ENCODE results near the gene CFAP77. TPM values are rescaled to one million over a fixed set of nuclear protein-coding genes. Genes with fewer than 3 reads are reported as not detected.

The CFAP77 gene
- polyA plus RNA-seq, 3 donors: not detected

DNA sequence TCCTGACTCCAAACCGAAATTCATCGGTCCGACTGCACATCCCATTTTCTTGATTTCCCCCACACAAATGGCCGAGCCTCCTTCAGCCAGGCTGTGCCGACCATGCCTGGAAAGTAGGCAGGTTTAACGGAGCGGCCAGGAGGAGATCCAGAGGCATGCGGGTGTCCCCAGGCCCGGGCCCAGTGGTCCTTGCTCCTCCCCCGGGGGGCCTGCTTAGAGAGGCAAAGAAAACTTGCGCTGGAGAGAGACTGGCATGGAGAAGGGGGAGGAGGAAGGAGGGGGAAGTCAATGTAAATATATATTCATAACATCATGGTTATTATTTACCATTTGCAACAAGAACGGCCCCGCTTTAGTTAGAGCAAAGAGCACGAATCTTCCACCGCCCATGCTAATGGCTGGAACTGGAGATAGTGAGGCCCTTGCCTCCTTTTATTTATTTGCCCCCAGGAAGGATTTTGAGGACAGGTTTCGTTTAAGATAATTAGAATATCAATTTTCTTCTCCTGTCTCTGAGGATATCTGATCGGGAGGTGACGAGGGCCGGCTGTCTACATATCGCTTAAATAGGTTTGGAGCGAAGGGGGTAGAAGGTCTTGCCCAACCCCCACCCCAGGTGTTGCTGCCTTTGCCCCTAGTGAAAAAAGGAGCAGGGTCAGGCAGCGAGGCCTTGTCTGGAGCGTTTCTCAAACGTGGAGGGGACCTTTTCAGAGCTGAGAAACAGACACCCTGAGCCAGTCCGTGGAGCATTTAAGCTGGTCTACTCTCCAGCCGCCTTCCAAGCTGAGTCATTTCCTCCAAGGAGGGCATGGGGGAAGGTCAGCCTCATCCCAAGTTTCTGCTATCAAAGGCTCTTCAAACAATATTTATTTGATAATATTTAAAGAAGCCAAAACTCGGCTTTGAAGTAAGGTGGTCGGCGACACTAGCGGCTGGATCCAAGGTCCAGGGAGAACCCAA, 174.9 kb downstream of the CFAP77 start:
- peaks cover 80 to 97% of the 10 kb centered on the region in 2 donors for H3K27me3 ChIP-seq (ENCODE audit: control insufficient read depth in 2 of 2, insufficient read depth in 2 of 2, low read length in 2 of 2)
- H3K4me3 Mint-ChIP-seq: peak overlapping the region in 1 of 2 donors; percentile 62

More for the DNA sequence above, 174.9 kb downstream of the CFAP77 start:
- Histone ChIP-seq H3K79me2 (ENCODE audit: insufficient read depth, low read length) (no peaks in the 10 kb centered on the region), H3K4me2 (replicated peaks; ENCODE audit: extremely low read depth, low read length, poor library complexity, severe bottlenecking) (no peak overlapping the region), H2AFZ (ENCODE audit: insufficient read depth, low read depth, low read length, poor library complexity, severe bottlenecking) (no peak overlapping the region), H3K9me3 (replicated peaks in 1 of 2; ENCODE audit: control insufficient read depth in 1 of 2, insufficient read depth in 1 of 2, low read length in 2 of 2) (peaks cover 0 to 55% of the 10 kb centered on the region in 2 donors), H3K4me1 (ENCODE audit: control insufficient read depth in 1 of 2, insufficient read depth in 2 of 2, low read length in 2 of 2) (peaks cover 5 to 6% of the 10 kb centered on the region in 2 donors), H3K9ac (ENCODE audit: insufficient read depth, low read length, poor library complexity, severe bottlenecking) (no peak overlapping the region), H4K20me1 (ENCODE audit: insufficient read depth, low read length) (no peaks in the 10 kb centered on the region), H3K36me3 (replicated peaks in 1 of 2; ENCODE audit: control insufficient read depth in 1 of 2, insufficient read depth in 2 of 2, low read length in 2 of 2) (no peaks in the 10 kb centered on the region), H3K4me3 (replicated peaks in 1 of 3; ENCODE audit: low read depth in 2 of 3, low read length in 3 of 3) (no peak overlapping the region), H3K27ac (ENCODE audit: low read depth in 1 of 2, low read length in 2 of 2) (no peak overlapping the region)
- H3K4me1 Mint-ChIP-seq: peaks cover 17% of the 10 kb centered on the region
- intact Hi-C loops (cut with micrococcal nuclease): no loop called here
- WGBS (ENCODE audit: insufficient coverage): 8% methylated on average over 11 of the region's 30 CpGs
- H3K9me3 Mint-ChIP-seq: peaks cover 0 to 51% (median 10%) of the 10 kb centered on the region in 7 donors
- H3K27ac Mint-ChIP-seq: no peak overlapping the region
- DNase-seq: no peak
- TF ChIP-seq, protein P1, sequence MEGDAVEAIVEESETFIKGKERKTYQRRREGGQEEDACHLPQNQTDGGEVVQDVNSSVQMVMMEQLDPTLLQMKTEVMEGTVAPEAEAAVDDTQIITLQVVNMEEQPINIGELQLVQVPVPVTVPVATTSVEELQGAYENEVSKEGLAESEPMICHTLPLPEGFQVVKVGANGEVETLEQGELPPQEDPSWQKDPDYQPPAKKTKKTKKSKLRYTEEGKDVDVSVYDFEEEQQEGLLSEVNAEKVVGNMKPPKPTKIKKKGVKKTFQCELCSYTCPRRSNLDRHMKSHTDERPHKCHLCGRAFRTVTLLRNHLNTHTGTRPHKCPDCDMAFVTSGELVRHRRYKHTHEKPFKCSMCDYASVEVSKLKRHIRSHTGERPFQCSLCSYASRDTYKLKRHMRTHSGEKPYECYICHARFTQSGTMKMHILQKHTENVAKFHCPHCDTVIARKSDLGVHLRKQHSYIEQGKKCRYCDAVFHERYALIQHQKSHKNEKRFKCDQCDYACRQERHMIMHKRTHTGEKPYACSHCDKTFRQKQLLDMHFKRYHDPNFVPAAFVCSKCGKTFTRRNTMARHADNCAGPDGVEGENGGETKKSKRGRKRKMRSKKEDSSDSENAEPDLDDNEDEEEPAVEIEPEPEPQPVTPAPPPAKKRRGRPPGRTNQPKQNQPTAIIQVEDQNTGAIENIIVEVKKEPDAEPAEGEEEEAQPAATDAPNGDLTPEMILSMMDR (IDR thresholded peaks at IDR 0.05): no peak
- H3K36me3 Mint-ChIP-seq: peaks cover 2 to 9% of the 10 kb centered on the region in 2 donors
- peaks cover 93 to 99% (median 94%) of the 10 kb centered on the region in 3 donors for H3K27me3 Mint-ChIP-seq (ENCODE audit: low read depth in 3 of 3)
